Breast epithelium (tissue), 4 donors: ENCODE measurements around the gene MIEF2. TPM values are rescaled to one million over a fixed set of nuclear protein-coding genes. Genes with fewer than 3 reads are reported as not detected.

Source experiments
- DNase-seq, 2 donors: peaks; one replicate each; pipeline ENCODE4 v3.0.0-alpha.2; 2019; ENCODE audit warnings: low spot score in 2 of 2
- H3K27ac ChIP-seq, 2 donors: fragments of 200-600 bp; sonication (generic) in 1 of 2; one replicate each; pipeline ENCODE4 v1.5.1; 2016 to 2019; ENCODE audit warnings: mild to moderate bottlenecking in 1 of 2
- H3K27me3 ChIP-seq, 2 donors: fragments of 200-600 bp; sonication (generic) in 1 of 2; one replicate each; pipeline versions ENCODE4 v1.5.1 to v1.6.0; 2017 to 2019; ENCODE audit warnings: control low read depth in 1 of 2, mild to moderate bottlenecking in 1 of 2
- H3K36me3 ChIP-seq: fragments of 200-600 bp; one replicate; pipeline ENCODE4 v1.5.1; 2019
- H3K4me1 ChIP-seq, 2 donors: fragments of 200-600 bp; sonication (generic); one replicate each; pipeline ENCODE4 v1.5.1; 2016 to 2019; ENCODE audit warnings: control low read depth in 1 of 2
- H3K4me3 ChIP-seq, 3 donors: fragments of 200-600 bp; sonication (generic); 1 replicate in 2 of 3; 2 replicates in 1 of 3; pipeline ENCODE4 v1.5.1; 2016 to 2019; ENCODE audit warnings: mild to moderate bottlenecking in 3 of 3, moderate library complexity in 2 of 3
- H3K9me3 ChIP-seq, 2 donors: fragments of 200-600 bp; sonication (generic) in 1 of 2; one replicate each; pipeline ENCODE4 v1.5.1; 2016 to 2019; ENCODE audit warnings: control low read depth in 1 of 2
- POLR2A ChIP-seq: fragments of 450-650 bp; IDR thresholded peaks from one replicate; pipeline ENCODE4 v1.6.1; 2016; ENCODE audit warnings: antibody characterized with exemption, mild to moderate bottlenecking, moderate library complexity
- POLR2AphosphoS5 ChIP-seq, 3 donors: sonication (generic); formaldehyde crosslinking; IDR thresholded peaks; one replicate each; pipeline ENCODE4 v1.6.1; 2017; ENCODE audit warnings: antibody characterized with exemption in 3 of 3
- intact Hi-C: fragments of 100-400 bp; cut with DNase I; formaldehyde crosslinking; loops from one replicate; pipeline ENCODE4 v1.15.1; 2023; ENCODE audit warnings: low total_unique reads
- total RNA-seq, 3 donors: library from RNA; depleted of rRNA; stranded (reverse); fragments of >200 nt; gene quantifications; one replicate each; pipeline ENCODE4 v1.1.0, GENCODE V29; 2016
- TF ChIP-seq, protein P1 (sequence below), 3 donors: fragments of 450-650 bp; IDR thresholded peaks; one replicate each; pipeline ENCODE4 v1.5.1; 2016 to 2017; ENCODE audit warnings: antibody characterized with exemption in 3 of 3, mild to moderate bottlenecking in 3 of 3, moderate library complexity in 3 of 3

The MIEF2 gene
- total RNA-seq, 3 donors from 2014 or later = 9.8 to 29.6 (median 19.0) TPM

DNA sequence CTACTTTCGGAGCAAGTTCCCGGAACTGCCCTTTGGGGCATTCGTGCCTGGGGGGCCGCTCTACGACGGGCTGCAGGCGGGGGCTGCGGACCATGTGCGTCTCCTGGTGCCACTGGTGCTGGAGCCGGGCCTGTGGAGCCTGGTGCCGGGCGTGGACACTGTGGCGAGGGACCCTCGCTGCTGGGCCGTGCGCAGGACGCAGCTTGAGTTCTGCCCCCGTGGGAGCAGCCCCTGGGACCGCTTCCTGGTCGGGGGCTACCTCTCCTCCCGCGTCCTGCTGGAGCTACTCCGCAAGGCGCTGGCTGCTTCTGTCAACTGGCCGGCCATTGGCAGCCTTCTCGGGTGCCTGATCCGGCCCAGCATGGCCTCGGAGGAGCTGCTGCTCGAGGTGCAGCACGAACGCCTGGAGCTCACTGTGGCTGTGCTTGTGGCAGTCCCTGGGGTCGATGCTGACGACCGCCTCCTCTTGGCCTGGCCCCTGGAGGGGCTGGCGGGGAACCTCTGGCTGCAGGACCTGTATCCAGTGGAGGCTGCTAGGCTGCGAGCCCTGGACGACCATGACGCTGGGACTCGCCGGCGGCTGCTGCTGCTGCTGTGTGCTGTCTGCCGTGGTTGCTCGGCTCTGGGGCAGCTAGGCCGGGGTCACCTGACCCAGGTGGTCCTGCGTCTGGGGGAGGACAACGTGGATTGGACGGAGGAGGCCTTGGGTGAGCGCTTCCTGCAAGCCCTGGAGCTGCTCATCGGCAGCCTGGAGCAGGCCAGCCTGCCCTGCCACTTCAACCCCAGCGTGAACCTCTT lies 3.6 kb downstream of the MIEF2 start:
- DNase-seq = no peak
- intact Hi-C loops = no loop called here
- Histone ChIP-seq H3K36me3 (no peaks in the 10 kb centered on the region), H3K4me3 (no peak overlapping the region), H3K9me3 (no peaks in the 10 kb centered on the region), H3K4me1 (peaks cover 5 to 12% of the 10 kb centered on the region in 2 donors), H3K27me3 (no peaks in the 10 kb centered on the region), H3K27ac (no peak overlapping the region)
- TF ChIP-seq POLR2AphosphoS5 (IDR thresholded peaks at IDR 0.05) (no peak), POLR2A (no peak)
- TF ChIP-seq, protein P1, sequence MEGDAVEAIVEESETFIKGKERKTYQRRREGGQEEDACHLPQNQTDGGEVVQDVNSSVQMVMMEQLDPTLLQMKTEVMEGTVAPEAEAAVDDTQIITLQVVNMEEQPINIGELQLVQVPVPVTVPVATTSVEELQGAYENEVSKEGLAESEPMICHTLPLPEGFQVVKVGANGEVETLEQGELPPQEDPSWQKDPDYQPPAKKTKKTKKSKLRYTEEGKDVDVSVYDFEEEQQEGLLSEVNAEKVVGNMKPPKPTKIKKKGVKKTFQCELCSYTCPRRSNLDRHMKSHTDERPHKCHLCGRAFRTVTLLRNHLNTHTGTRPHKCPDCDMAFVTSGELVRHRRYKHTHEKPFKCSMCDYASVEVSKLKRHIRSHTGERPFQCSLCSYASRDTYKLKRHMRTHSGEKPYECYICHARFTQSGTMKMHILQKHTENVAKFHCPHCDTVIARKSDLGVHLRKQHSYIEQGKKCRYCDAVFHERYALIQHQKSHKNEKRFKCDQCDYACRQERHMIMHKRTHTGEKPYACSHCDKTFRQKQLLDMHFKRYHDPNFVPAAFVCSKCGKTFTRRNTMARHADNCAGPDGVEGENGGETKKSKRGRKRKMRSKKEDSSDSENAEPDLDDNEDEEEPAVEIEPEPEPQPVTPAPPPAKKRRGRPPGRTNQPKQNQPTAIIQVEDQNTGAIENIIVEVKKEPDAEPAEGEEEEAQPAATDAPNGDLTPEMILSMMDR (IDR thresholded peaks at IDR 0.05) = no peak

GRCh38 chr17:18267366-18267765 lies 6.9 kb downstream of the MIEF2 start:
- no peaks in the 10 kb centered on the region for H3K36me3 ChIP-seq
- no peak overlapping the region for H3K27ac ChIP-seq
- H3K9me3 ChIP-seq = no peaks in the 10 kb centered on the region
- H3K4me1 ChIP-seq = peaks cover 0 to 1% of the 10 kb centered on the region in 2 donors
- DNase-seq = no peak
- TF ChIP-seq POLR2A (no peak), POLR2AphosphoS5 (IDR thresholded peaks at IDR 0.05) (no peak)
- TF ChIP-seq, protein P1 (IDR thresholded peaks at IDR 0.05) = no peak
- H3K4me3 ChIP-seq = no peak overlapping the region
- H3K27me3 ChIP-seq = no peaks in the 10 kb centered on the region
- intact Hi-C loops = no loop called here

GRCh38 chr17:18267927-18268711 lies 7.7 kb downstream of the MIEF2 start:
- Histone ChIP-seq H3K36me3 (no peaks in the 10 kb centered on the region), H3K27me3 (no peaks in the 10 kb centered on the region), H3K4me1 (no peaks in the 10 kb centered on the region), H3K9me3 (no peaks in the 10 kb centered on the region), H3K4me3 (no peak overlapping the region), H3K27ac (peak overlapping the region in 1 of 2 donors; percentile 28)
- intact Hi-C loops = no loop called here
- DNase-seq = no peak
- TF ChIP-seq, protein P1 (IDR thresholded peaks at IDR 0.05) = no peak
- TF ChIP-seq POLR2AphosphoS5 (IDR thresholded peaks at IDR 0.05) (no peak), POLR2A (no peak)

DNA sequence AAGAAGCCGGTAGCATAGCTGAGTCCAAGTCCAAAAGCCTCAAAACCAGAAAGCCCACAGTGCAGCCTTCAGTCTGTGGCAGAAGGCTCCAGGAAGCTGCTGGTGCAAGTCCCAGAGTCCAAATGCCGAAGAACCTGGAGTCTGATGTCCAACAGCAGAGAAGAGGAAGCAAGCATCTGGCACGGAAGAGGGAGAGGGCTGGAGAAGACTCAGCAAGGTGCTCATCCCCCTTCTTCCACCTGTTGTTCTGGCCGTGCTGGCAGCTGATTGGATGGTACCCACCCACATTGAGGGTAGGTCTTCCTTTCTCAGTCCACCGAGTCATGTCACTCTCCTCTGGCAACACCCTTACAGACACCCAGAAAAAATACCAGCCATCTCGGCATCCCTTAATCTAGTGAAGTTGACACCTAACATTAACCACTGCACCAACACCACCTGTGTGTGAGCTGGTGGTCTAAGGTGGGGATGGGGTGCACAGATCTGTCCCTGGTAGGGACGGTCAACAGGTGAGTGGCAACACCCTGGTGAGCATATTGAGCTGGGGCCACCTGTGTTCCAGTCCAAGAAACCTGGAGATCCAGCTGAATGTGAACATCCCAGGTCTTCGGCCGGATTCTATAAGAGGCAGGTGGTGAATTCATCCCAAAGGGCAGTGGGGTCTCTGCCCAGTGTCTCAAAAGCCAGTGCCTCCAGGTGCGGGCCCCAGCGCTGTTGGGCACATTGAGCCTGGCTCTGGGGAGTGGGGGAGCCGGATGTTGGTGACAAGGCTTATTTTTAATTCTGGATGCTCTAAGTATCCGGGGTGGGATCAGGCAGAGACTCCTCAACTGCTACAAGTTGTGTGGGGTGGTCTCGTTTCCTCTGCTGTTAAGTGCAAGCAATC lies 9.8 kb downstream of the MIEF2 start:
- no peak for TF ChIP-seq POLR2AphosphoS5 (IDR thresholded peaks at IDR 0.05)
- TF ChIP-seq, protein P1 (IDR thresholded peaks at IDR 0.05) = no peak
- TF ChIP-seq POLR2A = no peak
- Histone ChIP-seq H3K36me3 (no peaks in the 10 kb centered on the region), H3K4me3 (no peak overlapping the region), H3K4me1 (no peaks in the 10 kb centered on the region), H3K9me3 (no peaks in the 10 kb centered on the region), H3K27ac (no peak overlapping the region), H3K27me3 (no peaks in the 10 kb centered on the region)
- intact Hi-C loops = no loop called here
- no peak for DNase-seq
